HG02623 (cell line): ENCODE data around the gene COQ6.
"Not testable (repeated sequence)": the region's sequence is repeated elsewhere in the genome, so short reads cannot be mapped to it uniquely, and the experiment has no call there.

ENCODE experiments used
- ATAC-seq: cut with Tn5 transposase; IDR thresholded peaks from one replicate; pipeline ENCODE4 v1.9.1; 2021; ENCODE audit warnings: moderate library complexity; ENCODE audit not compliant: unreplicated experiment

The COQ6 gene

GRCh38 chr14:73977896-73978295 is 27.8 kb downstream of the COQ6 start:
- ATAC-seq = no peak

DNA sequence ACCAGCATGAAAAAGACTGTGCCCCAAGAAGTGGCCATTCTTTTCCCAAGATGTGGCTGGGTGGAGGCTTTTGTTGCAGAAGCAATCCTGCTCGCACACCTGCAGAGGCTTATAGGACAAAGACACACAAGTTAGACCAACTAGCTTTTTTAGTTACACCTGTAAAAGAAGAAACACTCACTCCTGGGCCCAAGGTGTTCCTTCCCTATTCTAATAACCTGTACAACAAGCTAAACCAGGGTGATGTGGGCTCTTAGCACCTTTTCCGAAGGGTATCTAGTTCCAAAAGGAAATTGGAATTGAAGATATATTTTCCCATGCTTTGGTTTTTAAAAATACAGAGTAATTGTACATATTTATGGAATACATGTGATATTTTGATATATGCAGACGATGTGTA is 38.0 kb downstream of the COQ6 start:
- ATAC-seq = no peak

DNA sequence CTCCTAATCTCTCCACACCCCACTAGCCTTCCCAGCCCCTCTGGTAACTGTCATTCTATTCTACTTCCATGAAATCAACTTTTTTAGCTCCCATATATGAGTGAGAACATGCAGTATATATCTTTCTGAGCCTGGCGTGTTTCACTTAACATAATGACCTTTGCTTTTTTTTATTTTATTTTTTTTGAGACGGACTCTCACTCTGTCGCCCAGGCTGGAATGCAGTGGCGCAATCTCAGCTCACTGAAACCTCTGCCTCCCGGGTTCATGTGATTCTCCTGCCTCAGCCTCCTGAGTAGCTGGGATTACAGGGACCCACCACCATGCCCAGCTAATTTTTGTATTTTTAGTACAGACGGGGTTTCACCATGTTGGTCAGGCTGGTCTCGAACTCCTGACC is 38.6 kb downstream of the COQ6 start:
- ATAC-seq = not testable (repeated sequence)

DNA sequence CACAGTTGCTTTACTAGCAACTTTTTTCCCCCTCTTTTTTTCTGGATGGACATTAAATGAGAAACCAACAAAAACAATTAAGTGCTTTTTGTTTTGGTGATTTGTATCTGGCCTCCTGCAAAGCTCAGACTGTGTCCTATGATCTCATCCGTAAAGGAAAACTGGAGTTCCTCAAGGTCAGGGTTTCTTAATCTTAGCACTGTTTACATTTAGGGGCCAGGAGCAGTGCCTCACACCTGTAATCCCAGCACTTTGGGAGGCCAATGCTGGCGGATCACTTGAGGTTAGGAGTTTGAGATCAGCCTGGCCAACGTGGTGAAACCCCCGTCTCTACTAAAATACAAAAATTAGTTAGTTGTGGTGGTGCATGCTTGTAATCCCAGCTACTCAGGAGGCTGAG is 41.0 kb downstream of the COQ6 start:
- ATAC-seq = no peak

- not testable (repeated sequence) for ATAC-seq
Measured at GRCh38 chr14:73994926-73995325, 44.8 kb downstream of the COQ6 start.

- no peak for ATAC-seq
Measured at GRCh38 chr14:73995977-73996378, 45.9 kb downstream of the COQ6 start.

- ATAC-seq = no peak
Measured at GRCh38 chr14:73996731-73997107, 46.6 kb downstream of the COQ6 start.

DNA sequence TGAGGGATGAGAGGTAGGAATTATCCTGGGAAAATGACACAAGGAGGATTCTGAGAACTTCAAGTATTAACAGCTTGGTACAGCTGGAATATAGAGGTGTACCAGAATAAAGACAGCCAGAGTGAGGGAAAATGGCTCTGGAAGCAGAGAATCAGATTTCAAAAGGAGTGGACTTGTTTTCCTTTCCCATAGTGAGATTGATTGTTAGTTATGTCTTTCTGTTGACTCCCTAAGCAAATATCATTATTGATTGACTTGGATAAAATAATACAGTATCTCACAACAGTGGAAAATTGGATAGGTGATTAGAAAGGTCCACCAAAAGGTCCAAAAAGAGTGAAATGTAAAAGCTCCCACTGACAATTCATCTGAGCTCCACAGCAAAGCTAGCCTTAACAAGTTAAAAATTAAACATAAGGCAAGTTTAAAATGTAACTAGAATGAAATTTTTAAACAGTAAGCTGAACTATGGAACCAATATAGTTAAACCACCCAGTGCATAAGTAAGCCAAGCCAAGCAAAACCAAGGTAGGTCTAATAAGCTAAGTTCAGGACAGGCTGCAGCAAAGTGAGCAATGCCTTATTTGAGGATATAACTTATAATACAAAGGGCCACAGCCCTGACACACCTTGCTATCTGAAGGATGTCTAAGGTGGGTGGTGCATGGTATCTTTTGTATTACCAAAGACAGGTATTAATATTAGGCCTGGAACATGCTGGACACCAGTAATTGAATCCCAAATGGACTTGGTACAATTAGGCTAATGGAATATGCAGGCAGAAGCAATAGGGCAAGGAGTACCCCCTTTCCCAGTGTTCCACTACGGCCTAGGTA is 47.2 kb downstream of the COQ6 start:
- no peak for ATAC-seq

GRCh38 chr14:73997944-73998447 is 47.9 kb downstream of the COQ6 start:
- ATAC-seq = no peak

- ATAC-seq = no peak
Measured at GRCh38 chr14:73998726-73999125, 48.6 kb downstream of the COQ6 start.

DNA sequence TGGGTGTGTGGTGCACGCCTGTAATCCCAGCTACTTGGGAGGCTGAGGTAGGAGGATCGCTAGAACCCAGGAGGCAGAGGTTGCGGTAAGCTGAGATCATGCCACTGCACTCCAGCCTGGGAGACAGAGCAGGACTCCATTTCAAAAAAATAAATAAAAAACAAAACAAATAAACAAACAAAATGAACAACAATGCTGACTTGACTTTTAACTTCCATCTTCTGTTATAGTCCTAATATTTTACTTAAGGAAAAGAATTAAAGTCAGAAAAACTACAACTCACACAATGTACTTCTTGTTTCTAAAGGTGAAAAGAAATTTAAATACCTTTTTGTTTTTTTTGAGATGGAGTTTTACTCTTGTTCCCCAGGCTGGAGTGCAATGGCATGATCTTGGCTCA is 55.6 kb downstream of the COQ6 start:
- ATAC-seq = not testable (repeated sequence)

DNA sequence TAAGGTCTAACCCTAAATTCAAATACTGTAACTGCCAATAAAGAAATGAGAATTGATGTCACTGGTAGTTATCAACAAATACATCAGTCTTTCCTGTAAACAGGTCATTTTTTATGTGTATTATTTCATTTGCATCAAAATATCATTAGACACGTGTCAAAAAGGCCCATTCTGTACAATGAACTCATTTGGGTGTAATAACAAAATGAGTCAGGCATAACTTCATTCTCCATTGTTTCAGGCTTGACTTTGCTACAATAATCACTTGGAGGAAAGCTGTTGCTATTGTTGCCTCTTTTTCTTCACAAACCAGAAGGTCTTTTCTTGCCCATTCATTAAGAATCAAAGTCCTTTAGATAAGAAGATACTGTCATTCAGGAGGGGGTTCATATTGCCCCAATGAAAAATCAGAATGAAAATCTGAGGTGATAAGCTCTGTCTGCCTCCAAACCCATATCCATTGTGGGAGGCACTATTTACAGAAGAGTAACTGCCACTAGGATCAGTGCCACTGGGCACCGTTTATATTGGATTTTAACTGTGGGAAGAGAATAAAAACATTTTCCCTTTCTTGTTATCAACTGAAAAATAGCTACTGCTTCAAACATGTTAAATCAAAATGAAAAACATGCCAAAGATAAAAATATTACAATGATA is 58.9 kb downstream of the COQ6 start:
- no peak for ATAC-seq
